Measurements from ENCODE around the gene DLAT. TPM values are rescaled to one million over a fixed set of nuclear protein-coding genes. Genes with fewer than 3 reads are reported as not detected.

Gene DLAT
- total RNA-seq, 1 donor from 2014 or later = 28.2 TPM

- Mint-ChIP-seq H3K4me1 (ENCODE audit: unreplicated experiment) (peaks cover 18% of the 10 kb centered on the region), H3K27ac (ENCODE audit: unreplicated experiment) (peak within 1 kb of the TSS; percentile 97), H3K36me3 (ENCODE audit: low read depth, unreplicated experiment) (no peaks in the 10 kb centered on the region), H3K4me3 (ENCODE audit: unreplicated experiment) (peak within 1 kb of the TSS; percentile 97), H3K9me3 (ENCODE audit: unreplicated experiment) (no peaks in the 10 kb centered on the region), H3K27me3 (ENCODE audit: unreplicated experiment) (no peaks in the 10 kb centered on the region)
- peak; percentile 71 for DNase-seq (ENCODE audit: low spot score)
- TF ChIP-seq CTCF (IDR thresholded peaks at IDR 0.05; ENCODE audit: unreplicated experiment) = no peak
Measured at GRCh38 chr11:112073941-112074811, 49.0 kb downstream of the DLAT start, which contains the start of the genes NKAPD1 and PIH1D2. TSS of gene NKAPD1 (plus strand) at chr11:112074299. CDS start at chr11:112075575, 1,276 bp downstream. TSS of gene PIH1D2 (minus strand) at chr11:112074017. CDS start at chr11:112073174, 843 bp downstream.

GRCh38 chr11:112082729-112083128 lies 57.5 kb downstream of the DLAT start:
- DNase-seq (ENCODE audit: low spot score) = no peak
- no peak for TF ChIP-seq CTCF (IDR thresholded peaks at IDR 0.05; ENCODE audit: unreplicated experiment)
- peaks cover 21% of the 10 kb centered on the region for H3K4me1 Mint-ChIP-seq (ENCODE audit: unreplicated experiment)
- H3K36me3 Mint-ChIP-seq (ENCODE audit: low read depth, unreplicated experiment) = peaks cover 15% of the 10 kb centered on the region
- peaks cover 3% of the 10 kb centered on the region for H3K27me3 Mint-ChIP-seq (ENCODE audit: unreplicated experiment)
- H3K9me3 Mint-ChIP-seq (ENCODE audit: unreplicated experiment) = no peaks in the 10 kb centered on the region
- H3K27ac Mint-ChIP-seq (ENCODE audit: unreplicated experiment) = no peak overlapping the region
- peak overlapping the region; percentile 11 for H3K4me3 Mint-ChIP-seq (ENCODE audit: unreplicated experiment)

DNA sequence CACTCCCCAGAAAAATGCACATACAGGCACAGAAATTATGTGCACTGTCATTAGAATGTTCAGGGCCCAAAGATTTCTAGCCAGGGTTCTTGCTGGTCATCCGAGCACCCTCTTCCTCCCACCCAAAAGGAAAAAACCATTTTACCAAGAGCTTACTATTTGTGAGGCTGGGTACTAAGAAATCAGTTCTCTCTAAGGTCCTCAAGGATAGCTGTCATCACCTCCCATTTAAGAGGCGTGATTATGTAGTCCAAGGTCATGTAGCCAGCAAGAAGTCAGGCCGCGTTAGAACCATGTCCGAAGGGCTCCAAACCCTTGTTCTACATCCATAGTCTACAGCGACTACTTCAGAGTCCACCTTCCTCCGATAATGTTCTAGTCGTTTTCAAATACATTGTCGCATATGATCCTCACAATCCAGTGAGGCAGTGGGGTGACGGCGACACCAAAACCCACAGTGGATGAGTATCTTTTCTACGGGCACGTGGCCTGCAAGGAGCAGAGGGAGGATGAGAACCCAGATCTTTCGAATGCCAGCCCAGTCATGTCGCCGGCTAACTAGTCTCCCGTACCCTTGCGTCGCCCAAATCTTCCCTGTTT lies 60.7 kb downstream of the DLAT start:
- H3K4me1 Mint-ChIP-seq (ENCODE audit: unreplicated experiment) = peaks cover 21% of the 10 kb centered on the region
- H3K4me3 Mint-ChIP-seq (ENCODE audit: unreplicated experiment) = peak overlapping the region; percentile 99
- peaks cover 20% of the 10 kb centered on the region for H3K36me3 Mint-ChIP-seq (ENCODE audit: low read depth, unreplicated experiment)

DNA sequence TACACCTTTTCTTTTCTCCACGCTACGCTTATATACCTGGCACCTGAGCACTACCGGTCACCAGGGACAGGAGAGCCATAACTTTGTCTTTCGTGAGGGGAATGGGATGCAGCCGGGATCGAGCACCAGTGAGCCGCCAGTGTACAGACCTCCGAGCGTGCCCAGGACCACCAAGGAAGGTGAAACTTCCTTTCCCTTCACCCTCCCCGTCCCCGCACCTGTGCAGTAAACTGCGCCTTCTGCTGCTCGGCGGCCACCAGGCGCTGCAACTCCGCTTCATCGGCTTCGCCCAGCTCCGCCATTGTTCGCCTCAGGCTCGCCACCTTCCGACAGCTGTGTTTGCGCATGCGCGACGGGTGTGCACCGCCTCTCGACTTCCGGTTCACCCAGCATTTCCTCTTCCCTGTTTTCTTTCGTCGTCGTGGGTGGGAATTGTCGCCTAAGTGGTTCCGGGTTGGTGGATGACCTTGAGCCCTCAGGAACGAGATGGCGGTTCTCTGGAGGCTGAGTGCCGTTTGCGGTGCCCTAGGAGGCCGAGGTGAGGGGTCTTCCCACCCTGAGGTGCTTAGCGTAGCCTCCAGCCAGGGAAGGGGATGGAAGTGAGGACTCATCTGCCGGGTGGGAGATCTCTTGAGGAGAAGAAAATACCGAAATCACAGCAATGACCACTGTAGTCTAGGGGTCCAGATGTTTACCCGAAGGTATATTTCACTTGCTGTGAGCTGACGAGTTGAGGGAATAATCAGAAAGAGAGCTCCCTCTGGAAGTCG lies 61.4 kb downstream of the DLAT start, which contains the start of the genes SDHD and TIMM8B:
SDHD (plus strand) TSS at position 452 of the 770 bp plus-strand sequence; CDS start at position 487, 35 bp downstream.
TIMM8B (minus strand) TSS at position 335 of the 770 bp plus-strand sequence; CDS start at position 302, 33 bp downstream.
- Mint-ChIP-seq H3K27ac (ENCODE audit: unreplicated experiment) (peak within 1 kb of the TSS; percentile 95), H3K4me1 (ENCODE audit: unreplicated experiment) (peaks cover 21% of the 10 kb centered on the region), H3K27me3 (ENCODE audit: unreplicated experiment) (peaks cover 3% of the 10 kb centered on the region), H3K9me3 (ENCODE audit: unreplicated experiment) (no peaks in the 10 kb centered on the region), H3K4me3 (ENCODE audit: unreplicated experiment) (peak within 1 kb of the TSS; percentile 99), H3K36me3 (ENCODE audit: low read depth, unreplicated experiment) (peaks cover 25% of the 10 kb centered on the region)
- peak; percentile 93 for DNase-seq (ENCODE audit: low spot score)
- TF ChIP-seq CTCF (IDR thresholded peaks at IDR 0.05; ENCODE audit: unreplicated experiment) = no peak

More for the DNA sequence above, 60.7 kb downstream of the DLAT start:
- Mint-ChIP-seq H3K27me3 (ENCODE audit: unreplicated experiment) (peaks cover 3% of the 10 kb centered on the region), H3K9me3 (ENCODE audit: unreplicated experiment) (no peaks in the 10 kb centered on the region), H3K27ac (ENCODE audit: unreplicated experiment) (peak overlapping the region; percentile 95)
- TF ChIP-seq CTCF (IDR thresholded peaks at IDR 0.05; ENCODE audit: unreplicated experiment) = no peak
- DNase-seq (ENCODE audit: low spot score) = no peak
